NCI-H526 (cell line): ENCODE results near the gene PIK3R3.
A peak's percentile ranks its signal among the peaks of the same experiment; 100 is the strongest.

ENCODE experiments used
- DNase-seq, 2 experiments: peaks; one replicate each; lab custom pipeline; 2025; lab: John Stamatoyannopoulos, UW

PIK3R3 gene

DNA sequence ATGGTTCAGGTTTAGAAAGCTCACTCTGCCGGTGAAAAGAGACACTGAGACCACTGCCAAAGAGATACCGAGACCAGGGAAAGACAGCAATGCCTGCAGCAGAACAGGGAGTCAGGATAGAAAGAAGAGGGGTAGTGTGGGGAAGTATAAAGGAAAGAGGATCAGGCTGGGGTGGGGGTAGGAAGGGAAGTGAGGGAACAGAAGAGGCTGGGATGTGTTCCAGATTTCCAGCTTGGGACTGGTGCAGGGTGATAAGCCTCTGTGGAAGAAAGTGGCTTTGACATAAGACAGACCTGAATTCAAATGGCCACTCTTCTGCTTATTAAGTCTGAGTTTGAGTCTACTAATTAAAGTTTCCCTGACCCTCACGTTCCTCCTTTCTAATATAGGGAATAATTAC is 105.9 kb downstream of the PIK3R3 start:
- no peak for DNase-seq

DNA sequence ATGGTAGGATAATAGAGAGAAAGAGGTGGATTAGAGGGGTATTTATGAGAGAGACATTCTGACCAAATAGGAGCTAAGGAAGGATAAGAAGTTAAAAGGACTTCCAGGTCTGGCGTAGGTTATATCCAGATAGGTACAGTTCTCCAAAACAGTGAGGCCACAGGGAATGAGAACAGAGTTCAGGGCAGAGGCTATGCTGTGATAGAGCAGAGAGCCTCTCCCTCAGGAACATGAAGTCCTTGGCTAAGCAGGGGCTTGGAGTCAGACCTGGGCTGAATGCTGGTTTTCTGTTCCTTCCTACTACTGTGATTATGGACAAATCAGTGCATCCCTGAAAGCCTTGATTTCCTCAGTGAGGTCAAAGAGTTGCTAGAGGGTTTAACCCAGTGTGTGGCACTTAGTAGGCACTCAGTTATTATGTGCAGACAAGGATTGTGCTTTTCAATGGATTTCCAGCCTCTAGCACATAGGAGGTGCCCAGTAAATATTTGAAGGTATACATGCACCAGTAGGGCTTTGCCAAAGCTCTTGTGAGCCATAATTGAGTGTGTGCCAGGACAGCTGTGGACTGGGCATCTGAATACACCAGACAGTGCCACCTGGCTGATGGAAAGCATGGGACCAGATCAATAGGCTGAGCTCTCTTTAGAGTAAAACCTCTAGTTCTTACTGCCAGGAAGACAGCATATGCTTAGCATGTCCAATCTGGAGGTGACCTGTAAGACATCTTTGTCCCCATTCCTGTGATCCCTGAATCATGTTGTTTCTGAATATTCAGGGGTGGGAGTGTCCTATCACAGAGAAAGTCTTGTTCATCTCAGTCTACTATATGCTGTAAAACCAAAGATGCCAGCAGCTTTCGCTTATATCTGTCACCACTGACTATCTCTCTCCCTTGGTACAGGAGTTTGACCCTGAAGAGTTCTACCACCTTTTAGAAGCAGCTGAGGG is 111.1 kb downstream of the PIK3R3 start:
- DNase-seq = peak in 1 of 2 experiments; percentile 33

DNA sequence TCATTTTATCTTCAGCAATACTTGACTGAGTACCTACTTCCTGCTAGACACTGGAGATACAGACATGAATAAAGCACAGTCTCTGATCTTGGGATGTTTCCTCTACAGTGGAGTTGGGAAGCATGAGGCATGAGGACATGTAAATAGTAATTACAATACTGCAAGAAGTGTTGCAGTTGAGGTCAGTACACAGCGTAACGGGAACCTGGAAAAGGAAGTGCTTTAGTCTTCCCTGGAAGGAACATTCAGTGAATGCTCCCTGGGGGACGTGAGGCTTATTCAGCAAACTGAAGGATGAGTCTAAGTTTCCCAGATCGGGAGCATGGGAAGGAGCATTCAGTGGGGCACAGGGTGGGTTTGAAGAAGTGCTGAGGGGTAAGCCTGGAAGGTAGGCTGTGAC is 112.4 kb downstream of the PIK3R3 start:
- DNase-seq = no peak

DNA sequence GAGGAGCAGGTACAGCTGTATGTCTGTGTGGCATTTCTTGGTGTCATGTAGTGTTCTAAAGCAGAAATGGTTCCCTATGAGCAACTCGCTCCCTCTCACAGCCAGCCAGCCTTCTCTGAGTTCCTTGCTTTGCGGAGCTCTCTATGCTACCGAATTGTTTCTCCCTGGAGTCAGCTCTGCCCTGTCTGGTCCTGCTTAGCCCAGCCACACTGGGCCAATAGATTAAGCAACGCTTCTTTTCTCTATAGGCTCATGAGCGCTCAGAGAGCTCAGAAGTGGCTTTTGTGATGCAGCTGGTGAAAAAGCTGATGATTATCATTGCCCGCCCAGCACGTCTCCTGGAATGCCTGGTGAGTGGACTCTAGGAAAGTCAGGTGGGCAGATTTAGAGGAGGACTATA is 113.1 kb downstream of the PIK3R3 start:
- DNase-seq = no peak

GRCh38 chr1:46017876-46018503 is 114.4 kb downstream of the PIK3R3 start:
- DNase-seq = no peak

DNA sequence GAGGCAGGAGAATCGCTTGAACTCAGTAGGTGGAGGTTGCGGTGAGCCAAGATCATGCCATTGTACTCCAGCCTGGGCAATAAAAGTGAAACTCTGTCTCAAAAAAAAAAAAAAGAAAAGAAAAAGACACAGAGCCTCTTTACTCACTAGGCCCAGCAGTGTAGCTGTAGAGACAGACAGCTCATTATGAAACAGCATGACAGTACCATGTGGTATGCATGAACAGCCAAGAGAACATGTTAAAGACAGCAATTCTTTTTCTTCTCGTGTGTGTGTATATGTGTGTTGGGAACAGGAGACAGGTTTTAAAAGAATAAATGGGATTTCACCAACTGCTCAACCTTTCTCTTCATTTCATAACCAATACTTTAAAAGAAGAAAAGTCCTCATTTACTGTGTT is 118.8 kb downstream of the PIK3R3 start:
- no peak for DNase-seq

DNA sequence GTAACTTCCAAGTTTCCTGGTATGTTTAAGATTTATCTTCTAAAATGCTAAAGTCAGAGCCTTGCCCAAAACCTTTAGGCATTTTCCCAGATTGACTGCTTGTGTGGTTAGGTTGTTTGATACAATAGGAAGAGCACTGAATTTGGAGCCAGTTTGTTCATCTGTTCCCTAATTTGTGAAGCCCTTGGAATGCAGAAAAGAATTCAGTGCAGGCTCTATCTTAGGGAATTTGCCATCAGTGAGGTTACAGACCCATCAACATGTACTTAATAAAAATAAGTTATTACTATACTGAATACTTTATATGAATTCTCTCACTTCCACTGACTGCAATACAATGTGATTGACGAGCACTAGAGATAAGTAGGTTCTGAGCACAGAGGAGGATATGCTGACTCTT is 120.2 kb downstream of the PIK3R3 start:
- DNase-seq = no peak

DNA sequence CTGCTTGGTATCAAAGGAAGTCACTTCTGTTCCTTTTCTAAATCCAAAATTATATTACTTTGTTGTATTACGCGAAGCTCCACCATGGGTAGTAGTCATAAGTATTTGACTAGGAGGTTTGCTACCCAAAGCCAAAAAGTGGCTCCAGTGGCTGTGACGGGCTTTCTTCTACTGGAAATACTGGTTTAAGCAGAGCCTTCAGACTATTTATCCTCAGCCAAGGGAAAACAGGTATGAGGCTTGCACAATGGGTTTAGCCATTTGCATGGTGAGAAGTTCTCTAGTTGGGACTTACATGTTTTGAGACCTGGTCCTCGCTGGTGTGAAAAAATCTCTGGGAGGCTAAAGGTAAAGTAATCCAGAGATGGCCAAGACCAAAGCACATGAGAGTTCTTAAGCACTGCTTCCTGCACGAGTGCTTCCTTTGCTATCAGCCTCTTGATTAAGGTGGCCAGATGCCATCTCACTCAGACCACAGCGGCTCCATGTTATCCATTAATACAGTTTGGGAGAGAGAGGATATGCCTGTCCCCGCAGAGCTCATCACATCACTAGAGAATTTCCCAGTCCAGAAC is 121.2 kb downstream of the PIK3R3 start:
- DNase-seq = no peak

- no peak for DNase-seq
These were observed 121.8 kb downstream of the PIK3R3 start for GRCh38 chr1:46010611-46011010.

GRCh38 chr1:46008585-46008984 is 123.8 kb downstream of the PIK3R3 start:
- no peak for DNase-seq

GRCh38 chr1:46005594-46005993 is 126.8 kb downstream of the PIK3R3 start:
- DNase-seq = no peak

GRCh38 chr1:46004492-46004891 is 127.9 kb downstream of the PIK3R3 start:
- no peak for DNase-seq

- no peak for DNase-seq
These were observed 129.1 kb downstream of the PIK3R3 start for GRCh38 chr1:46003315-46003714.

- DNase-seq = no peak
These were observed 129.8 kb downstream of the PIK3R3 start for GRCh38 chr1:46002551-46003150.

GRCh38 chr1:46001081-46001785 is 131.2 kb downstream of the PIK3R3 start:
- no peak for DNase-seq

- DNase-seq = no peak
These were observed 132.9 kb downstream of the PIK3R3 start for GRCh38 chr1:45999507-45999906.

- DNase-seq = no peak
These were observed 134.3 kb downstream of the PIK3R3 start for GRCh38 chr1:45998020-45998617.

DNA sequence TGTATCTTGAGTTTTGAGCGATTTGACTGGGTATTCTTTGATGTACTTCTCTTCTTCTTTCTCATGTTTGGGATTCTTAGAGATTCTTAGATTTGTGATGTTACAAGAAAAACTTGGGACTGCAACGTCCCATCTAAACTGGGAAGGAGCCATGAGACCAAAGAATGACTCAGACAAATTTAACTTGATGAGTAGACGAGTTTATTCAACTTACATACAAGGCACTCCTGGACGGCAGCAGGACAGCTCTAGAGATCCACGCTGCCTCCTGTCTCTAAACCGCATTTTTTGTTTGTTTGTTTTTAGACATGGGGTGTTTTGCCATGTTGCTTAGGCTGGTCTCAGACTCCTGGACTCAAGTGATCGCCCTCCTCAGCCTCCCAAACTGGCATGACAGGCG is 137.1 kb downstream of the PIK3R3 start:
- no peak for DNase-seq

DNA sequence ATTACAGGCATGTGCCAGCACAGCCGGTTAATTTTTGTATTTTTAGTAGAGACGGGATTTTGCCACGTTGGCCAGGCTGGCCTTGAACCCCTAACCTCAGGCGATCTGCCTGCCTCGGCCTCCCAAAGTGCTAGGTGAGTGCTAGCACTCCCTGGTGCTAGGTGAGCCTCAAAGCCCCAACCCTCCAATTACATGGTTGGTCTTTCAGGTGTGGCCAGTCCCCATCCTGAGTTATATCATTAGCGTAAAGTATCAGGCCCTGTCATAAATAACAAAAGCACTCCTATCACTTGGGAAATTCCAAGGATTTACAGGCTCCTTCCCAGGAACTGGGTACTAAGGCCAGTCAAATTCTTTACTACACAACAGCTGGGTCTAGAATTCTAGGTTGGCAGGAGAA is 138.0 kb downstream of the PIK3R3 start:
- no peak for DNase-seq
